GM21619 (cell line): ENCODE results near the gene SH3RF3.

Experiments
- ATAC-seq: cut with Tn5 transposase; IDR thresholded peaks from one replicate; pipeline ENCODE4 v1.9.1; 2021; ENCODE audit not compliant: unreplicated experiment

The SH3RF3 gene

DNA sequence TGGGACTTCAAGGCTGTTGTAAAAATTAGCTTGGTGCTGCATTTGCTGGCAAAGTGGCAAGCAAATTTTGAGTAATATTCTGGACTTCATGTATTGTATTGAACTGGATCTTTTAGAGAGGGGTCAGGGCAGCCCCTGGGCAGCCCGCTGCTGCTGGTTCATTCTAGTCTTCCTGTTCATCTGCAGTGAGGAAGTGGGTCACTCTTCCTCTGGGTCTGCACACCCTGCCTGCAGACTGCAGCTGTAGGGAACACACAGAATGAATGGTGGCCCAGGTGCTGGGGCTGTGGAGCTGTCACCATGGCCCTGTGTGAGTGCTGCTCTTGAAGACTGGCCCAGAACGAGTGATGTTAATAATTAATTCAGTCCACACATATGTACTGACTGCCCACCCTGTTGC is 9.4 kb downstream of the SH3RF3 start:
- ATAC-seq: no peak

DNA sequence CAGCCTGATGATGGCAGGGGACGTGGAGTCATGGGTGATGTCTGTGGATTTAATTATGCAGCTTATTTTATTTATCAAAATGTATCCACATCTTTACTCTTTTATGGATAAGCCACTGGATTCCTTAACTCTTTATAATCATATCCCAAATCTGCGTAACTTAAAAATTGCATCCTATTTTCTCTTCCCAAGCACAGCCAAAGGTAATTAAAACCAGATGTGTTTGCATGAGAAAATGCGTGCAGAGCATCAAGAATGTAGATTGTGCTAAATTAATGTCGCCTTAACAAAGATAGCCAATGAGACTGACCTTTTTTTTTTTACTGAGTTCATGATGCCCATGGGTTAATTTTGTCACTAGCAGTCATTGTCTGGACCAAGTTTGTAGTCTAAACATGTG is 10.0 kb downstream of the SH3RF3 start:
- ATAC-seq: no peak

GRCh38 chr2:109139865-109140396 is 10.9 kb downstream of the SH3RF3 start:
- ATAC-seq: no peak

- no peak for ATAC-seq
Measured at GRCh38 chr2:109141006-109141600, 12.1 kb downstream of the SH3RF3 start.

- no peak for ATAC-seq
Measured at GRCh38 chr2:109141727-109142283, 12.8 kb downstream of the SH3RF3 start.

- no peak for ATAC-seq
Measured at GRCh38 chr2:109142416-109143210, 13.6 kb downstream of the SH3RF3 start.

- ATAC-seq: peak; percentile 86
Measured at GRCh38 chr2:109143214-109144187, 14.5 kb downstream of the SH3RF3 start.

DNA sequence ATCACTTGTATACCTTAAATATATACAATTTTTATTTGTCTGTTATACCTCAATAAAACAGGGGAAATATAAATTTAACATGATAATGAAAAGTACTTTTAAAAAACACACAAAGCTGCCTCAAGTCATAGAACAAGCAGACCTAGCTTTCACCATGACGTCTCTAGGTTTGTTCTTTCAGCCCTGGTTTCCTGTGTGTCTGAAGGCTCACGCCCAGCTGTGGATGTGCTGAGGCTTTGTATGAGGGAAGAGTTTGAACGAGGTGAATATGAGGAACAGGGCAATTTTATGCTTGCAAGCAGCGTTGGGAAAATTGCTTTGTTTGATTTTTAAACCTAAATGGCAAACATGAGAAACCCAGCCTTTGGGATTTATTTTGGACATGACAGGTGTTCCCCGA is 15.3 kb downstream of the SH3RF3 start:
- ATAC-seq: no peak

GRCh38 chr2:109144721-109145120 is 15.7 kb downstream of the SH3RF3 start:
- ATAC-seq: no peak

DNA sequence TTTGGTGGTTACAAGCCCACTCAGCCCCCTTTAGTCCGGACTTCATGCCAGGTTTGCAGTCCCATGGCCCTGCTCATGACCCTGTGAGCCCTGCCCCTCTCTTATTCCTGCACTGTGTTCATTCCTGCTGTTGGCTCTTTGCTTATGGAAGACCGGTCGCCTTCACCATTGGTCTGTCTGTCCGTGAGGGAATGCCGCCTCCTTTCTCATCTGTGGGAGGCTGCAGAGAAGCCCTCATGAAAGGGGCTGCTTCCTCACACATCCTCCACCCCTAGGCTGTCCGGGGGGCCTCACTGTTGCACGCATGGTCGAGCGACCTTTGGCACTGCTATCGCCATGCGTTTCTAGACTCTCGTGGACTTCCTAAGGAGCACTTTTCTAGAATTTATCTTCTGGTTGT is 16.3 kb downstream of the SH3RF3 start:
- ATAC-seq: no peak

DNA sequence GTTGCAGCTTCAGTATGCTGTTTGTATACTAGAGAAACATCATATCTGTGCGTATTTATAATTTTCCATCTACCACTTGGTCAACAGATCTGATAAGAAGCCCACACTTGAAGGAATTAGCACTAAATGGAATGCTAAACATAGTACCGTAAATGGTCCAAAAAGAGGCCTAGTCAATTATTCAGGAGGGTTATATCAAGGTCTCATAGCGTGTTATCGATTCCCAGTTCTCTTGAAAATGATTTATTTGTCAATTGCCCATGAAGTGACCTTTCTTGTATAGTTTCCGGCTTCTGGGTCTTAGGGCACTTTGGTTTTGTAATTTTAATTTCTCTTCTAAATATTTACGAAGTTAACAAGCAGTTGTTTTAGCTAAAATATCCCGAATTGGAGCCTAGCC is 18.4 kb downstream of the SH3RF3 start:
- no peak for ATAC-seq

DNA sequence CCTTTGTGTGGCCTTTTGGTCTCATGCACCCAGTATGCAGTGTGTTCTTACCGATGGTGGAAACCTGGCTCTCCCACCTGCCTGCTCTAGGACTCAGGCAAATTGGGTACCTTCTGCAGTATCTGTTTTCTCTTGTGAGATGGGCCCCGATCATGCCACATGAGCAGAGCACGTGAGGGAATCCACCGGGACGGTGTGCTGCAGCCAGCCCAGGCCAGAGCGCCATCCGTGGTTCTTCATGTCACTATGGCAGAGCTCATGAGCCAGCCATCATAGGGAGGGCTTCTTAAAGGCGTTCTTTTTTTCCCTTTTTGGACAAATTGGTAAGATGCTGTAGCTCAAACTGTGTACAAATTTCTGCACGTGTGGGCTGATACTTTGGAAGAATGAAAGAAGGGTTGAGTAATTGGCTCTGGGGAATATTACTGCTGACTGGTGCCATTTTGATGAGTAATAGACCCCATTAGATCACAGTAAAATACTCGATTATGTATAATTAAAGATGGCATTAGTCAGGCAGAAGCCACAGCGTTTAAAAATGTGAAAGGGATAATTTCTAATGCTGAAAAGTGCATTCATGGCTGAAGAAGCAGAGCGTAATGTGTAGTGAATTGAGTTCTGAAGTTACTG is 19.2 kb downstream of the SH3RF3 start:
- no peak for ATAC-seq

DNA sequence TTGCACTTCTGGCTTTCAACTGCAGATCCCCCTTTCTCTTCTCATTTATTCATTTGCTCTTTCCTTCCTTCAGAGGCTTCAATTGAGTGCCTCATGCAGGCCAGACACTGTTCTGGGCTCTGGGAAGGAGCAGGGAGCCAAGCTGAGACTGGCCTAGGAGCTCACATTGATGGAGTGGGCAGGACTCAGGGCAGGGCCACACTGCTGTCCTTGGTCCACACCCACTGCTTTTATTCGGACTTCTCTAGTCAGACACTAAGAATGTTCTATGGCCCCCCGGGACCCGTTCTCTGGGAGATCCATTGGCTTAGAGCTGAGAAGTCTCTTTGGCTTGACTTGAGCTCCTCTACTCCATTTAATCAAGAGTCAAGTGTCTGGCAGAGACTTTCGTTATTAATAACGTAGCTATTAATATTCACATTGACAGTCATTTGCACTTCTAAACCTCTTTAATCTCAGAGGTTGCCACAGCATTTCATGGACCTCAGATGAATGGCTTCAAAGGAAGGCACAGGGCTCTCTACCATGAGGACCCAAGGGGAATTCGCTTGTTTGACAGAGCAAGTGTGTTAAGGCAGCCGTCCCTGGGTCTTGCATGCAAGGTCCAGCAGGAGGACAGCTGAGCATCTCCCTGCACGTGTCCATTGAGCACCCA is 20.1 kb downstream of the SH3RF3 start:
- no peak for ATAC-seq

GRCh38 chr2:109150559-109150958 is 21.6 kb downstream of the SH3RF3 start:
- no peak for ATAC-seq

DNA sequence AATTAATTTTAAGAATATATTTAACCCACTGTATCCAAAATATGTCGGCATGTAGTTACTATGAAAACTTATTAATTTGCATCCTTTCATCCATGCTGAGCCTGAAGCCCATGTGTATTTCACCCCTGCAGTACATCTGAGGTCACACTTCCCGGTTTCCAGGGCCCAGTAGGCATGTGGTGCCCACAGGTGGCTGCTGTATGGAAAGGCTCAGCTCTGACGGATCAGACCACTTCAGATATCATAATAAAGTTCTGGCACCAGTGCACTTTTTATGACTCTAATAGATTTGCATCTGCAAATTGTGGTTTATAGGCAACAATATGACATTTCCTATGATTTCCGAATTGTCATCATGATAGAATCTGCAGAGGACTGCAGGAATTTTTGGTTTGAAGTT is 22.5 kb downstream of the SH3RF3 start:
- ATAC-seq: no peak

DNA sequence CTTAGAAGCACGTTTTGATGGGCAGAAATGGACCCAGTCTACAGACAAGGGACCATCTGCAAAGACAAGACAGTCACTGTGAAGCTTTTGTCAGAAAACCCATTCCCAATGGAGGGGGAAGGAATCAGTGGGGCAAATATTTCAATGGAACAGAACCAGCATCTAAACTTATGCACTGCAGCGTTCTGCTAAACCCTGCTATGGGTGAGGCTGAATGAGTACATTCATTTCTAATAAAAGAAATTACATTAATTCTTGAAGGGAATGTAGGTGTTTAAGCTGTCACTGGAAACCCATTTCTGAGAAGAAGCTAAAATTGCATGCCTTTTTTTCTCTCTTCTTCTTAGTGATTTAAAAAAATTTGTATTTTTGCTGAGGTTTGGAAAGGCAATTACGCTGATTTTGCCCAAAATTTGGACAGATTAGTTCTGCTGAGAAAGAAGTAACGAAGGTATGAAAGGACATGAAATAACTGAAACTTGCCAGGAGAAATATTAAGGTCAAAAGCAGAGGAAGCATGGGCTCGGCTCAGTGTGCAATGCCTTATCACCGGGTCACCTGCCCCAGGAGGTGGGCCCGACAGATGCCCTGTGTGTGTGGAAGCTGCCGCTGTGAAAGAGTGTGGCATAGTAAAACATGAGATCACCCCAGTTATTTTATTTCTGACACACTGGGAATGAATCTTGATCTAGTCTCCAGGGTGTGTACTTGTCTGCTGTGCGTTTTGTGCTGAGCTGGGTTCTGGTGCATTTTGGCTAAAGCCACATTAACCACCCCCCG is 24.2 kb downstream of the SH3RF3 start:
- ATAC-seq: no peak

DNA sequence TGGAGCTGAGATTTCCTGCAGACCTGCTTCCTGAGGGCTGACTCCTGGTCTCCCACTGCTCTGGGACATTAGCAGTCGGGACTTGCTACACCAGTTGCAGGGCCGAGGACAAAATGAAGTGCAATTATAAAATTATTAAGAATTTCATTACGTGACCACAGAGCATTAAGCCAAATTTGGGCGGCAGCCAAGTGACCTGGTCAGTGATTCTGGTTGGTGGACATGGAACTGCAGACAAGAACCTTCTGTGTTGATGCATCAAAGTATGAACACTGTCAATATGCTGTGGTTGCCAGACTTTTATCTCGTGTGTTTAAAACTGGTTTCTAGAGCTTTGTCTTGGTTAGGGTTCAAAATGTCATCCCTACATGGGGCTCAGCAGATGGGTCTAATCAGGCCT is 24.8 kb downstream of the SH3RF3 start:
- ATAC-seq: no peak

GRCh38 chr2:109154226-109154625 is 25.2 kb downstream of the SH3RF3 start:
- no peak for ATAC-seq
